Measurements from ENCODE around the gene PGPEP1.
"Not testable (repeated sequence)": the region's sequence is repeated elsewhere in the genome, so short reads cannot be mapped to it uniquely, and the experiment has no call there.

PGPEP1 gene

DNA sequence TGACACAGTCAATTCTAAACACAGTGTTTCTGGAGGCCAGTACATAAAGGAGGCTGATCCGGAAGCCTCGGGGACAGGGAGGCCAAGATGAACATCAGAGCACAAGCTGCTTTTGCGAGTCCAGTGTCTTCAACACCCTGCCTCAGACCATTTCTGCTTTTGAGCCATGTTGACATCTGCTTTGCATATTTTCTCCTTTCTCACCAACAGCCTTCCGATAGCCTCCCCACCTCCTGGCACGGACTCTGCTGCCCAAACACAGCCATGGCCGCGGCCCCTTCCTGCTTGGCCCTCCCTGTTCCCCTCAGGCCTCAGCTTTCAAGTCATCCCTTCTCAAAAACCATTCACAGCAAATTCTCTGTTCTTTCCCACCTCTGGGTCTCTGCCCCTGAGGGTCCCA, 53.4 kb downstream of the PGPEP1 start:
- in situ Hi-C loops (cut with MboI; ENCODE audit: low sequenced_read_pairs, unreplicated experiment): no loop called here
- no peak for DNase-seq (ENCODE audit: low spot score)
- TF ChIP-seq, protein P1, sequence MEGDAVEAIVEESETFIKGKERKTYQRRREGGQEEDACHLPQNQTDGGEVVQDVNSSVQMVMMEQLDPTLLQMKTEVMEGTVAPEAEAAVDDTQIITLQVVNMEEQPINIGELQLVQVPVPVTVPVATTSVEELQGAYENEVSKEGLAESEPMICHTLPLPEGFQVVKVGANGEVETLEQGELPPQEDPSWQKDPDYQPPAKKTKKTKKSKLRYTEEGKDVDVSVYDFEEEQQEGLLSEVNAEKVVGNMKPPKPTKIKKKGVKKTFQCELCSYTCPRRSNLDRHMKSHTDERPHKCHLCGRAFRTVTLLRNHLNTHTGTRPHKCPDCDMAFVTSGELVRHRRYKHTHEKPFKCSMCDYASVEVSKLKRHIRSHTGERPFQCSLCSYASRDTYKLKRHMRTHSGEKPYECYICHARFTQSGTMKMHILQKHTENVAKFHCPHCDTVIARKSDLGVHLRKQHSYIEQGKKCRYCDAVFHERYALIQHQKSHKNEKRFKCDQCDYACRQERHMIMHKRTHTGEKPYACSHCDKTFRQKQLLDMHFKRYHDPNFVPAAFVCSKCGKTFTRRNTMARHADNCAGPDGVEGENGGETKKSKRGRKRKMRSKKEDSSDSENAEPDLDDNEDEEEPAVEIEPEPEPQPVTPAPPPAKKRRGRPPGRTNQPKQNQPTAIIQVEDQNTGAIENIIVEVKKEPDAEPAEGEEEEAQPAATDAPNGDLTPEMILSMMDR (IDR thresholded peaks at IDR 0.05; ENCODE audit: borderline replicate concordance, control extremely low read depth, extremely low read depth, insufficient read depth, missing control alignments): no peak

DNA sequence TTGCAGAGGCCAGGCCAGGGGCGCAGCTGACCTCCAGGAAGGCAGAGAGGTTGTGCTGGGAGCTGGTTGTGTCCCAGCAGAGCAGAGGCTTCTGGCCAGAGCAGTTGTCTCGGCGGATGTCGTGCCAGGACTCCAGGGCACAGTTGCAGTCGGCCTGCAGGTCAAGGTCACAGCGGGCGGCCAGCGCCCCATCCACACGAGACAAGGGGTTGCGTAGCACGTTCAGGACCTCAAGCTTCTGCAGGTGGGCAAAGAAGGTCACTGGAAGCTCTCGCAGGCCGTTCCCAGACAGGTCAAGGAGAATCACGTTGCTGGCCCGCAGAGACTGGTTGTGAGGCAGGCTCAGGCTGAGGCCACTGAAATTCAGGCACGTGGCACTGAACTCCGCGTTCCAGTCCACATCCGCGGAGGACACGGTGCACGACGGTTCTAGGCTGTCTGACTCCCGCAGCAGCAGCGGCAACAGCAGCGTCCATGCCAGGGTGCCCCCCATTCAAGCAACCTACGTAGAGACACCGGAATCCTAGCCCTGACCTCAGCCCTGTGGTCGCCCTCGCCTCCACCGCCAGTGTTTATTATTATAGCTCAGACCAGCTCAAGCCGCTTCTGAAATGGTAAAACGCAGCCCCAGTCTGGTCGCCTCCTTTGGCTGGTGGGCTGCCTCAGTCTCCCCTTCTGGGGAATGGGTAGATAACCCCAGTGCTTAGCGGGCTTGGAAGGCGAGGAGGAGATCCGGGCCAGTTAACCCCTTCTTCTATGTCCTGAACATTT, 56.3 kb downstream of the PGPEP1 start:
- no peak for DNase-seq (ENCODE audit: low spot score)
- TF ChIP-seq, protein P1 (IDR thresholded peaks at IDR 0.05; ENCODE audit: borderline replicate concordance, control extremely low read depth, extremely low read depth, insufficient read depth, missing control alignments): no peak
- in situ Hi-C loops (cut with MboI; ENCODE audit: low sequenced_read_pairs, unreplicated experiment): no loop called here

GRCh38 chr19:18397242-18398202, 57.1 kb downstream of the PGPEP1 start, which contains the start of gene LRRC25:
Gene LRRC25, minus strand, starts transcription at chr19:18397622. Its CDS starts 659 bp downstream, at chr19:18396963.
- peak; percentile 80 for DNase-seq (ENCODE audit: low spot score)
- in situ Hi-C loops (cut with MboI; ENCODE audit: low sequenced_read_pairs, unreplicated experiment): no loop called here
- TF ChIP-seq, protein P1 (IDR thresholded peaks at IDR 0.05; ENCODE audit: borderline replicate concordance, control extremely low read depth, extremely low read depth, insufficient read depth, missing control alignments): no peak

GRCh38 chr19:18399008-18399407, 58.6 kb downstream of the PGPEP1 start:
- TF ChIP-seq, protein P1 (IDR thresholded peaks at IDR 0.05; ENCODE audit: borderline replicate concordance, control extremely low read depth, extremely low read depth, insufficient read depth, missing control alignments): no peak
- no peak for DNase-seq (ENCODE audit: low spot score)
- in situ Hi-C loops (cut with MboI; ENCODE audit: low sequenced_read_pairs, unreplicated experiment): no loop called here

DNA sequence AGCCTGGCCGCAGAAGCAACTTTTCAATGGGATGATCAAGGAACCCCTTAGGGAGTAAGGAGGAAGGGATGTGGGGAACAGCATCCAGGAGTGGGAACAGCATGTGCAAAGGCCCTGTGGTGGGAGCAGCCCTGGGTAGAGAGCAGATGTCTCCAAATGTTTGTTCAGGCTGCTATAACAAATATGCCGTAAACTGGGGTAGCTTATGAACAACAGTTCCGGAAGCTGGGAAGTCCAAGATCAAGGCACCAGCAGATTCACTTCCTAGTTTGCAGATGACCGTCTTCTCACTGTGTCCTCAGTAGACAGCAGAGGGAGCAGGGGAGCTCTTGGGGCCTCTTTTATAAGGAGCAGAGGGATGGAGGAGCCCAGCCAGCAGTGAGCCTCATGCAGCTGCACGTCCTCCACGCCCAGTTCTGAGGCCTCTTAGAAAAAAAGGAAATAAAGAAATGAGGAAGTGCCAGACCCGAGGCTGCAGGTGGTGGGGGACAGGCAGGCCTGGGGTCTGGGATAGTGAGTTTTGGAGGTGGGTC, 61.2 kb downstream of the PGPEP1 start:
- TF ChIP-seq, protein P1 (IDR thresholded peaks at IDR 0.05; ENCODE audit: borderline replicate concordance, control extremely low read depth, extremely low read depth, insufficient read depth, missing control alignments): no peak
- peak; percentile 67 for DNase-seq (ENCODE audit: low spot score)
- in situ Hi-C loops (cut with MboI; ENCODE audit: low sequenced_read_pairs, unreplicated experiment): no loop called here

- in situ Hi-C loops (cut with MboI; ENCODE audit: low sequenced_read_pairs, unreplicated experiment); DNase-seq (ENCODE audit: low spot score): not testable (repeated sequence)
Measured at GRCh38 chr19:18402455-18403248, 62.3 kb downstream of the PGPEP1 start.

DNA sequence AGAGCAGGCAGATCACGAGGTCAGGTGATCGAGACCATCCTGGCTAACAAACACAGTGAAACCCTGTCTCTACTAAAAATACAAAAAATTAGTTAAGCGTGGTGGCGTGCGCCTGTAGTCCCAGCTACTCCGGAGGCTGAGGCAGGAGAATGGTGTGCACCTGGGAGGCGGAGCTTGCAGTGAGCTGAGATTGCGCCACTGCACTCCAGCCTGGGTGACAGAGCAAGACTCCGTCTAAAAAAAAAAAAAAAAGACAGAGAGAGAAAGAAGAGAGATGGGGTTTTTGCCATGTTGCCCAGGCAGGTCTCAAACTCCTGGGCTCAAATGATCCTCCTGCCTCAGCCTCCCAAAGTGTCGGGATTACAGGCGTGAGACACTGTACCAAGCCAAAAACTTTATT, 65.4 kb downstream of the PGPEP1 start:
- in situ Hi-C loops (cut with MboI; ENCODE audit: low sequenced_read_pairs, unreplicated experiment); DNase-seq (ENCODE audit: low spot score): not testable (repeated sequence)

Measured in GM13976 (cell line).